Testis (tissue), 2 donors: ENCODE results near the gene ANAPC16.

Experiments
- CTCF ChIP-seq, 3 experiments: fragments of 450-650 bp in 2 of 3; fragments of 200-600 bp in 1 of 3; sonication (generic) in 1 of 3; IDR thresholded peaks; one replicate each; pipeline ENCODE4 v1.5.1; 2016 to 2019; ENCODE audit warnings: antibody characterized with exemption in 3 of 3, mild to moderate bottlenecking in 2 of 3, moderate library complexity in 1 of 3
- POLR2A ChIP-seq: fragments of 450-650 bp; IDR thresholded peaks from one replicate; pipeline ENCODE4 v1.6.1; 2017; ENCODE audit warnings: antibody characterized with exemption, mild to moderate bottlenecking, moderate library complexity

- no peak for TF ChIP-seq POLR2A
- TF ChIP-seq CTCF (IDR thresholded peaks at IDR 0.05) = no peak
Observed at GRCh38 chr10:72257051-72257892, 41.5 kb downstream of the ANAPC16 start.
